MV-4-11 (cell line): ENCODE measurements around the gene NTN3.
A peak's percentile ranks its signal among the peaks of the same experiment; 100 is the strongest.

Experiments used
- DNase-seq: peaks from one replicate; lab custom pipeline; 2025; lab: John Stamatoyannopoulos, UW

The NTN3 gene

DNA sequence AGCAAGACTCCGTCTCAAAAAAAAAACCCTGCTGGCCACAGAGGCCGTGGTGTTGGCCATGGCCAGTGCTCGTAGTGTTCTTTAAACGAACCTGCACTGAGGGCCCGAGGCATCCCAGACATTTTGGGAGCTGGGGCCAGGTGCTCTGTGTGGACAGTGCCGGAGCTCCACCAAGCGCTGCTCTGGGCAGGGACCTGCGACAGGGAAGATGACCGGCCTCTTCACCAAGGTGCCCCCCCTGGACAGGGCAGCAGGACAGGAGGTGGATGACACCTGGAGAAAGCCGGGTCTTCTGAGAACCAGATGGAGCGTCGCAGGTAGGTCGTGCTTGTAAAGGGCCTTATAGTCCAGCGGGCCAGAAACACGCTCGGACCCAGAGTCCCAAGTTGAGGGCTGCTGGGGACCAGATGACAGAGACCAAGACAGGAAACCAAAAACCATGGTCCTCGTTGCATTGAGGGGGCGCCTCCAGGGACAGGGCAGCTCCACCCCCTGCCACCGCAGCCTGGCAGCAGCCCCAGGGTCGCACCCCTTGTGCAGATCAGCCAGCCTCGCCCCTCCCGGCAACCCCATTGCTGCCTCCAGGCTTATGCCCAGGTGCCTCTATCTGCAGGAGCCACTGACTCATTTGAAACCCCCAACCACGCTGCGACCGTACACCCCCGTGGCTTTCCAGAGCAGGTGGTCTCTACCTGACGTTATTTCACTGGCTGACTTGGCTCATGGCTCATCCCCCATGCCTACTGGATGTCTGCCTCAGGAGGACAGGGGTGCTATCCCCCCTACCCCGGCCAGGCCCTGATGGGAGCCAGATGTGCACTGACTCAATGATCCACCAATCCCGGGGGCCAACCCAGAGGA is 4.2 kb upstream of the NTN3 start:
- no peak for DNase-seq

DNA sequence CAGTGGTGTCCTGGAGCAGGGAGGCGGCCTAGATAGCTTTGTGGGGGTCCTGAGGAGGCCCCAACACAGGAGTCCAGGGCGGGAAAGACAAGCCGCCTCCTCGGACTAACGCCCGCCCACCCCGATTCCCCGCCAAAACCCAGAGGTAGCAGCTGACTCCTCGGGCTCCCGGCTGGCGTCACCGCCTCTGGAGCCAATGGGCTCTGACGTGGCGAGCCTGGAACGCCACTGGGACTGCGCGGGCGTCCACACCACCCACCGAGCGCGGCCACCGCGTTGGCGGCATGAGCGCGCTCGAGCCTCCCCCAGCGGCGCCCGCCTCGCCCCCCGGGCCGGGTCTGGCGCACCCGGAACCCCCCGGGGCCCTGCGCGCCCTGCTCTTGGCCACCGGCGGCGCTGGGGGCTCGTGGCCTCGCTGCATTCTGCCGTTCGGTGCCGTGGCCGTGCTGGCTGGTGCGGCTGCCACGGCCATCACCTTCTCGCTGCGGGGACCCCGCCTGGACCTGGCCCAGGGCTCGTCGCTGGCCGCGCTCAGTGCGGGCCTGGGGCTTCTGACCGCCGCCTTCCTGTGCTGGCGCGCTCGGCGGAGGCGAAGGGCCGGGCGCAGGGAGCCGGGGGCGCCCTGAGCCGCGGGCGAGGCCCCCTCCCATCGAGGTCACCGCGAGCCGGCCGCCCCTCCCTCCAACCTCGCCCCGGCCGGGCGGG is 3.4 kb upstream of the NTN3 start:
- peak; percentile 67 for DNase-seq

DNA sequence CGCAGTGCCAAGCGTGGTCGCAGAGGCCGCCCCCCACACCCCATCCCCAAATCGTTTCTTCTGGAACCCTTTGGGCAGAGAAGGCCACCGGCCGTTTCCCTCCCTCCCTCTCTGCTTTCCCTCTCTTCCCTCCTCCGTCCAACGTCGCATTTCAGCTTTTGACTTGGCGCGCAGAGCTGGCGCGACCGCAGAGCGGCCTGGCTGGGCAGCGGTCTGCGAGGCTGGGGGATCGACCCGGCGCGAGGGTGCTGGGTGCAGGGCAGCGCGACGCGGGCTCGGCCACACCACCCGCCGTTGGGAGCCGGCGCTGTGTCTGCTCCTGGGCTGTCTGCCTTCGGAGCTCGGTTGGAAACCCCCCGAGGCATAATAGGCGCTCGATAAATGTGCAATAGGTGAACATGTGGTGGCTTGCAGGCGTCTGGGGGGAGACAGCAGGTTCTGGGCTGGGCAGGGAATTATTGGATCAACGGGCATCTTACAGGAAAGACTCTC is 2.8 kb upstream of the NTN3 start:
- no peak for DNase-seq

DNA sequence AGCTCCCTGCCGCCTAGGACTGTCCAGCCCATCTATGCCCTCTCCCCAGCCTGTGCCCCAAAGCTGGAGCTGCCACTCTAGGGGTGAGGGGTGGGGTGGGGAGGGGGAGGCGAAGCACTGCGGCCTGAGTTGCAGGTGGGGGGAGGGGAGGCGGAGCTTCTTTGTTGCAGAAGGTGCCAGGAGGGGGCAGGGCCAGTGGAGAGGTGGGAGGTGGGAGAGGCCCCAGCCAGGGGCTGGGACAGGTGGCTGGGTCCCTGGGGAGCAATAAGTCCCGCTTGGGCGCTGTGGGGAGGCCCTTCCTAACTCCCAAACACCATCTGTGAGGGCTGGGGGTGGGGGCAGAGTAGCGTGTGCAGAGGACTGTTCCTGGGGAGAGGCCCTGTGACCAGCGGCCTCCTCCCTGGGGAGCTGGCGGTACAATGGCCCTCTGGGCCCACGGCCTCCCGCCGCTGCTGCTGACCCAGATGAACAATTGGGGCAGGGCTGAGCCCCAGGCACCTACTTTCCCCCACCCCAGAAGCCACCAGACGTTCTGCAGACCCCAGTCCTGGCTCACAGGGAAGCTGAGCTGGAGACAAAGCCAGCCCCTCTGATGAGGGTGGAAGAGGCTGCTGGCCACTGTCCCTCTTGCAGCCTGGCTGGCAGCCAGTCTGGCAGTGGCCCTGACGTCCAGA is 2.2 kb upstream of the NTN3 start:
- DNase-seq = no peak

DNA sequence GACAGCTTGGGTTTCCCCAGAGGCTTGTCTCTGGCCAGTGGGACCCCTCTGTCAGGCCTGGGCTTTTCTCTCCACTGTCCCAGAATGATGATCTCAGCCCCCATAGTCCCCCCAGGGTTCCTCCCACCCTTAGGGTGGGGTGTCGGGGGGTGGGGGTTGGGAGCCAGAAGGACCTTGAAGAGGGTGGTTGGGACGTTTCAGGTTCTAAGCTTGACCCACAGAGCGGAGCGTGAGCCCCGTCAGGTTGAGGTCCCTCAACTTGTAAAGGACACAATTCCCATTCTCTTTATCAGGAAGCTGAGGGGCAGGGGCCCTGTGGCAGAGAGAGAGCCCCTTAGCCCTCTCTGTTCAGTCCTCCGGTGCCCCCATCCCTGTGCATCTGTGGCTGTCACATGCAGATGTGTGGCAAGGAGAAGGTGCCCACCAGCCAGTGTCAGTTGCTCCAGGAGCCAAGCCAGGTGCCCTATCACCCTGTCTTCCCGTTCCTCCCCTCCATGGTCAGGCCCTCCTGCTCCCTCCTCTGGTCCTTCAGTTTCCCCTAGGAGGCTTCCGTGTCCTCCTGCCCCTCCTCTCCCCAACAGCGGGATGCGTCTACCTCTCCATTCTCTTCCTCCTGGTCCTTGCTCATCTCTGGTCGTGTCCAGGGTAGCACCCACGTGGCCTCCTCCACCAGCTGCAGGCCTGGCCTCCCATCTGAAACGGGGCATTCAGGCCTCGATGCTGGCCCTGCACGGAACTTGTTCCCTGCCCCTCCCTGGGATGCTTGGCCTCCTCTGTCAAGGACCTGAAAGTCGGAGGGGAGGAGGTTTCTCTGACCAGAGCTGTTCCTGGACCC is 1.5 kb upstream of the NTN3 start:
- DNase-seq = no peak

DNA sequence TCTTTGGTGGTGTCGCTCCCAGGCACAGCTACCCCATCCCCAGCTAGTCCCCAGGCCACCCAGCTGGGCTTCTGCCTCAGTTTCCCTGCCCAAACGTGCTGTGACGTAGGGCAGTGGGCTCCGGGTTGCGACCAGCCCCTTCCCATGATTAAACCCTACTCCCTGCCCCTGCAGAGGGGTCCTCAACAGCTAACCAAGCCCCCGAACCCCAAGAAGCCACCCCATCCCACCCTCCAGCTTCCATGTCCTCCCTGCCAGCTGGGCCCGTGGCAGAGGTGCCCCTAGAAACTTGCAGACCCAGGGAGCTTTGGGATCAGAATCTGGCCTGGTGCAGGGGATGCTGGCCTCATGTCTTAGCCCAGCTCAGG is 879 bp upstream of the NTN3 start:
- no peak for DNase-seq

DNA sequence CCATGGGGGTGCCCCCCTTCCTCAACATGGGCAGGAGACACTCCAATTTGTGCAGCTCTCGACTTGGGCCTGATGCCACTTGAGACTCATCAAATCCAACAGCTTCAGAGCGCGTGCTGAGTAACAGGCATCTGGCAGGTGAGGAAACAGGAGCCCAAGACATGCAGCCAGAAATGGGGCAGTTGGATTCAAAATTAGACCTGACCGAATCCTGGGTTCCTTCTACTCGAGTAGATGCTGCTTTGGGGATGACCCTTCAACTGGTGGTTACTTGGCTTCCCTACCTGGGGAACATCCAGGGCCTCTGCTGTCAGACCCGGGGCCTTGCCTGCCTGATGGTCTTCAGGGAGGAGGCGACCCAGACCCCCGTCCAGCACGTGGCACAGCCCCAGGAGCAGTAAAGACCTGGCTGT is 488 bp upstream of the NTN3 start:
- no peak for DNase-seq

DNA sequence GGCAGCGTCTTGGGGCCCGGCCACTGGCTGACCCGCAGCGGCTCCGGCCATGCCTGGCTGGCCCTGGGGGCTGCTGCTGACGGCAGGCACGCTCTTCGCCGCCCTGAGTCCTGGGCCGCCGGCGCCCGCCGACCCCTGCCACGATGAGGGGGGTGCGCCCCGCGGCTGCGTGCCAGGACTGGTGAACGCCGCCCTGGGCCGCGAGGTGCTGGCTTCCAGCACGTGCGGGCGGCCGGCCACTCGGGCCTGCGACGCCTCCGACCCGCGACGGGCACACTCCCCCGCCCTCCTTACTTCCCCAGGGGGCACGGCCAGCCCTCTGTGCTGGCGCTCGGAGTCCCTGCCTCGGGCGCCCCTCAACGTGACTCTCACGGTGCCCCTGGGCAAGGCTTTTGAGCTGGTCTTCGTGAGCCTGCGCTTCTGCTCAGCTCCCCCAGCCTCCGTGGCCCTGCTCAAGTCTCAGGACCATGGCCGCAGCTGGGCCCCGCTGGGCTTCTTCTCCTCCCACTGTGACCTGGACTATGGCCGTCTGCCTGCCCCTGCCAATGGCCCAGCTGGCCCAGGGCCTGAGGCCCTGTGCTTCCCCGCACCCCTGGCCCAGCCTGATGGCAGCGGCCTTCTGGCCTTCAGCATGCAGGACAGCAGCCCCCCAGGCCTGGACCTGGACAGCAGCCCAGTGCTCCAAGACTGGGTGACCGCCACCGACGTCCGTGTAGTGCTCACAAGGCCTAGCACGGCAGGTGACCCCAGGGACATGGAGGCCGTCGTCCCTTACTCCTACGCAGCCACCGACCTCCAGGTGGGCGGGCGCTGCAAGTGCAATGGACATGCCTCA is 773 bp downstream of the NTN3 start:
- DNase-seq = no peak

DNA sequence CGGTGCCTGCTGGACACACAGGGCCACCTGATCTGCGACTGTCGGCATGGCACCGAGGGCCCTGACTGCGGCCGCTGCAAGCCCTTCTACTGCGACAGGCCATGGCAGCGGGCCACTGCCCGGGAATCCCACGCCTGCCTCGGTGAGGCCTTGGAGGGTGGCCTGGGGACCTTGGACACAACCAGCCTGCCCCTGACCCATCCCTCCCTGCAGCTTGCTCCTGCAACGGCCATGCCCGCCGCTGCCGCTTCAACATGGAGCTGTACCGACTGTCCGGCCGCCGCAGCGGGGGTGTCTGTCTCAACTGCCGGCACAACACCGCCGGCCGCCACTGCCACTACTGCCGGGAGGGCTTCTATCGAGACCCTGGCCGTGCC is 1.4 kb downstream of the NTN3 start:
- no peak for DNase-seq

DNA sequence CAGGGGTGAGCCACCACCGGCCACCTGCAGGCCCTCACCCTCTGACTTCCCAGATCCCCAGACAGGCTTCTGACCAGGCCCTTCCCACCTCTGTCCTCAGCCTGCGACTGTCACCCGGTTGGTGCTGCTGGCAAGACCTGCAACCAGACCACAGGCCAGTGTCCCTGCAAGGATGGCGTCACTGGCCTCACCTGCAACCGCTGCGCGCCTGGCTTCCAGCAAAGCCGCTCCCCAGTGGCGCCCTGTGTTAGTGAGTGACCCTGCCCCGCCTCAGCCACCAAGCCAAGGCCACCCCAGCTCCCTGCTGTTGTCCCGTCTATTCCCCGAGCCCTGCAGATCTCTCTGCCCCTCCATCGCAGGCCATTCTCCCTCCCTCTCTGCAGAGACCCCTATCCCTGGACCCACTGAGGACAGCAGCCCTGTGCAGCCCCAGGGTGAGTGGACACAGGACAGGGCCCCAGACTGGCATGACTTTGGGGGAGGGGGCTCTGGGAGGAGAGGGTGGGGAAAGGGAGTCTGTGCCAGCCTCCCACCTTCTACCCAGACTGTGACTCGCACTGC is 1.9 kb downstream of the NTN3 start:
- DNase-seq = no peak

DNA sequence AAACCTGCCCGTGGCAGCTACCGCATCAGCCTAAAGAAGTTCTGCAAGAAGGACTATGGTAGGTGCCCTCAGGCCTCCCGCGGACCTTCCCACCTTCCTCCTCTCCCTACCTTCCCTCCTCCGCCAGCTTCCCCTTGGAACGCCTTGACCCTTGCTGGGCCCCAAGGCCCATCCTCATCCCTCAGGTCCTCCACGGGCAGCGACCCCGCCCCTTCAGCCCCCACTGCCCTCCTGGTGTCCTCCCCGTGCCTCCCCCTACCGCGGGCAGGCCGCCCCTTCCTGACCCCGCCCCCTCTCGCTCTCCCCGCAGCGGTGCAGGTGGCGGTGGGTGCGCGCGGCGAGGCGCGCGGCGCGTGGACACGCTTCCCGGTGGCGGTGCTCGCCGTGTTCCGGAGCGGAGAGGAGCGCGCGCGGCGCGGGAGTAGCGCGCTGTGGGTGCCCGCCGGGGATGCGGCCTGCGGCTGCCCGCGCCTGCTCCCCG is 2.4 kb downstream of the NTN3 start:
- no peak for DNase-seq

DNA sequence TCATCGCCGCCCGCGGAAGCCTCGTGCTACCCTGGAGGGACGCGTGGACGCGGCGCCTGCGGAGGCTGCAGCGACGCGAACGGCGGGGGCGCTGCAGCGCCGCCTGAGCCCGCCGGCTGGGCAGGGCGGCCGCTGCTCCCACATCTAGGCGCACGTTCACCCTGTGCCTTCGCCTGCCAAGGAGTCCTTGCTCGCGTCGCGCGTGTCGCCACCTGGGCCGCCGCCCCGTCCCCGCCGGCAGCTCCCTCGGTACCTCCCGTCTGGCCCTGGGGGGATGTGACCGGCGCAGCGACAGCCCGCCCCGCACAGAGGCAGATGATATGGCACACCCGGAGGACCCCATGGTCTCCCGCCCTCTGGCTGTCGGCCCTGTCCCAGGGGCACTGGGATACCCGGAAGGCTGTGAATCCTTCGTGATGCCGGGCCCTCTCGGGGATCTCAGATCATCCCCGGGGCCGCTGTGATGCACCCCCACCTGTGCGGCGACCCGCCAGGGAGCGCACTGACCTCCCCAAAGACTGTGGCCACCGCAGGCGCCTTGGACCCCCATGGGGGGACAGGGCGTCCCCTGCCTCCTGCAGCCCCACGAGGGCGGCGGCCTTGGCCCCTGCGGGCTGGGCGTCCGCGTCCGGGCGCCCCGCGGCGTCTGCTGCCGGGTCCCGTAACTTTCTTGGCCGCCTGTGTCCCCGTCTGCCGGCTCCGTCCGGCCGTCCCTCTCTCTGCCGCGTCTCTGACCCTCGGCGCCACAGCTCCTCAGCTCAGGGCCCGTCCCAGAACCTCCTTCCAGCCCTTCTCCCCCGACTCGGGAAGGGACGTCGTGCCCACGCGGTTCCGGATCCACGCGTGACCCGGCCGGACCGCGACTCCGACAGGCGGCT is 3.1 kb downstream of the NTN3 start:
- peak; percentile 37 for DNase-seq

DNA sequence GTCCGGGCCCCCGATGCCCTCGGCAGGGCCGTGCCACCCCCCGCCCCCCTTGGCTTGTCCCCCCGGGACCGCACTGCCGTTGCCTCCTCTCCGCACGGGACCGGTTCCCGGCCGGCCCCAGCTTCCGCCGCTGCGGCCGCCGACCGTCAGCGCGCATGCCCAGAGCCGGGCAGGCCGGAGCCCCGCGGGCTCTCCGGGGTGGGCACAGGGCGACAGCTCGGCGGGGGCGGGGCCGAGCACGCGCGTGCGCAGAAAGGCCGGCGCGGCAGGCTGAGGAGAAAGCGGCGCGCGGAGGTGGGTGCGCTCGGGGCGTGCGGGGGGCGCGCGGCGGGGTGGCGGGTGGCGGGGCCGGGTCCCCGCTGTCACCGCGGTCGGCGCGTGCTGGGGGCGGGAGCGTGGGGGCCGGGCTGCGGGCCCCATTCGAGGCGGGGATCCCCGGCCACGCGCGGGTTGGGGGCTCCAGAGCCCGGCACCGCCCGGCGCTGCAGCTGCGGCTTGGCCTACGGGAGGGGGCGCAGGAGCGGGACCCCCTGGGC is 3.8 kb downstream of the NTN3 start, which contains the start of gene TBC1D24:
TSS of gene TBC1D24 (plus strand) at position 251 of the 536 bp plus-strand sequence. CDS start 21,022 bp downstream, outside the sequence.
- peak; percentile 78 for DNase-seq

DNA sequence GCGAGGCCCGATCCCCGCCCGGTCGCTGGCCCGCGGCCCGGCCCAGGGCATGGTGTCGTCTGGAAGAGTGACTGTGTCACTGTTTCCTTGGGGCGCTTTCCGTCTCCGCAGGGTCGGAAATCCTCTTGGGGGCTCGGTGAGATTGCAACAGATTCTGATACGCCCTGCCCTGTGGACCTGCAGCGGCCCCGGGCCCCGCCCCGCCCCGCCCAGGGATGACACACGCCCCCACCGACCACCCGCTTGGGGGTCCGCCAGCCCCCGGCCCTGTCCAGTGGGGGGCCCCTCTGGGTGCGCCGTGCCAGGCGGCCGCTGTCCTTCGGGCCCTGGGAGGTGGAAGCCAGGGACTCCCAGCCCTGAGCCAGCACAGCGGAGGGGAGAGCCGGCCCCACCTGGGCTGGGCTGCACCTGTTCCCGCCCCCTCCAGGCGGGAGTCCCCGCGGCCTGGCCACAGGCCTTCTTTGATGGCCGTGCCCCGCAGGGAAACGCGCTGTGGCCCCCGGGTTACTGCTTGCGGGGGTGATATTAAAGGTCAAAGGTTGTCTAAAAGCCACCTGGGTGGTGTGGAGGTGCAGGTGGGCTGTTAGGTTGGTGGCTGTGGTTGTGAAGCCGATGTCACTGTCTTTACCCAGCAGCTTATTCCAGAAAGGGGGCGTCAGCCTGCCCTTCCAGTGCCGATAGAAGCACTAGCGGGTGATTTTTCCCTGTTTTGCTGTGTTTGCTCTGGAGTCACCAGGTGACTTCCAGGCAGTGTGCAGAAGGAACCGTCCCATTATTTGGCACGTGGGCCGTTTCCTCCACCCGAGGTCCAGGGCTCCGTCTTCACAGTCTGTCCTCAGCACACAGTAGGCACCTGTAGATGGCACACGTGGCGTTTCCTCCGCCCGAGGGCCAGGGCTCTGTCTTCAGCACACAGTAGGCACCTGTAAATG is 4.6 kb downstream of the NTN3 start:
- DNase-seq = peak; percentile 21

DNA sequence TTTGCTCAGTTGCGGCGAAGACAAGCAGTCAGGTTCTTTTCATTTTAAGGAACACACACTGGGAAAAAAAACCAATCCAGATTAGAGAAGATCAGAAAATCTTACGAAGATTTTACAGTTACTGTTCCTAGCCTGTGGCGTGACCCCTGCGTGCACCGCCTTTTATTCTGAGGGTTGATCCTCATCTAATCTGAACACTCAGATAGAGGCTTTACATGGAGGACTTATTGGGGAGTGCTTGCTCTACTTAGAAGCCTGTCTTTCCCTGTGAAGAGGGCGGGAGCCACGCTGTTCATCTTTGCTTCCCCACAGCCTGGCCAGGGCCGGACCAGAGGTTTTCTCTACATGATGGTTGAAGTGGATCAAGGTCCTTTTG is 5.2 kb downstream of the NTN3 start:
- no peak for DNase-seq

DNA sequence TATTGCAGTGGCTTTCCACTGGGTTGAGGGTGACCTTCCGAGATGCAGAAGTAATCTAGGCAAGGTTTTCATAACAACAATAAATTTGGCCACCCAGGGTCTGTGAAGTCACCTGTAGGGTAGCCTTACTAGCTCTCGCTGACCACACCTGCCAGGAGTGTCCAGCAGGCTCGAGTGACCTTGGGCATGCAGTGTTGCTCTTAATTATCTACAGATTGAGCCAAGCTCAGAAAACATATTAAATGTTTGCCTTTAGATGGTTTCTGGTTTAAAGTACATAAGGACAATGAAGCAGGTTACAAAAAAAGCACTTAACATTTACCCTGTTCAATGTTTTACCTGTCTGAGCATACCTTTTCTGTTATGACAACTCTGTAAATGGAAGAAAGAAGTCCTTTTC is 5.6 kb downstream of the NTN3 start:
- no peak for DNase-seq

DNA sequence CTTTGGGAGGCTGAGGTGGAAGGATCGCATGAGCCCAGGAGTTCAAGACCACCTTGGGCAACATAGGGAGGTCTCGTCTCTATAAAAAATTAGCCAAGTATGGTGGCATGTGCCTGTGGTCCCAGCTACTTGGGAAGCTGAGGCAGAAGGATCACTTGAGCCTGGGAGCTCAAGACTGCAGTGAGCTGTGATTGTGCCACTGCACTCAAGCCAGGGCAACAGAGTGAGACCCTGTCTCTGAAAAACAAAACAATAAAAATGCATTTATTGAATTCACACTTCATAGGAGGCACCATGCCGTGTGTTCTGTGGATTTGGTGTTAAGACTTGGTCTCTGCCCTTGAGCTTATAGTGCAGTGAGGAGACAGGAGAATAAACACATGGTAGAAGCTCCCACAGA is 6.2 kb downstream of the NTN3 start:
- no peak for DNase-seq

DNA sequence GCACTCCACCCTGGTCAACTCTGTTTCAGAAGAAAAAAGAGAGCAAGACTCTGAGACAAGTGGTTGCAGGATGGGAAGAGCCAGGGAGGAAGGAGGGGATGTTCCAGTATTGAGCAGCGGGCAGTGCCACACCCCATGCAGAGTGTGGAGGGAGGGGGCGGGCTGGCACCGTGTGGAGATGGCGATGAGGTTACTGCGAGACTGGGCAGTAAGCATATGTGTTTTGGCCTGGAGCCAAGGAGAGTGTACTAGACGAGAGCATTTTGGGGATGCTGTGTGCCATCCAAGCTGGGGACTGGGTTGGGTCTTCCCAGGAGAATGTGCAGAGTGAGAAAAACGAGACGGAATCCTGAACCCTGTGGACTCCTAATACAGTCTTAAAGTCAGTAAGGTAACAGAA is 7.2 kb downstream of the NTN3 start:
- DNase-seq = no peak
